Activated CD4-positive, alpha-beta T cell treated with anti-CD3 and anti-CD28 coated beads, Interleukin-2, Interleukin-6, amounts not matched to agents 100 ng/mL and 50 ng/mL, durations not matched to agents 16 hours and 8 hours (primary cell): ENCODE results near the gene CREB5.
A peak's percentile ranks its signal among the peaks of the same experiment; 100 is the strongest.

Experiments used
- DNase-seq: peaks from one replicate; pipeline ENCODE4 v3.0.0-alpha.2; 2020

The CREB5 gene

GRCh38 chr7:28407651-28408050 lies 4.7 kb upstream of the CREB5 start:
- no peak for DNase-seq

GRCh38 chr7:28408105-28408959 lies 4.0 kb upstream of the CREB5 start:
- DNase-seq: no peak

DNA sequence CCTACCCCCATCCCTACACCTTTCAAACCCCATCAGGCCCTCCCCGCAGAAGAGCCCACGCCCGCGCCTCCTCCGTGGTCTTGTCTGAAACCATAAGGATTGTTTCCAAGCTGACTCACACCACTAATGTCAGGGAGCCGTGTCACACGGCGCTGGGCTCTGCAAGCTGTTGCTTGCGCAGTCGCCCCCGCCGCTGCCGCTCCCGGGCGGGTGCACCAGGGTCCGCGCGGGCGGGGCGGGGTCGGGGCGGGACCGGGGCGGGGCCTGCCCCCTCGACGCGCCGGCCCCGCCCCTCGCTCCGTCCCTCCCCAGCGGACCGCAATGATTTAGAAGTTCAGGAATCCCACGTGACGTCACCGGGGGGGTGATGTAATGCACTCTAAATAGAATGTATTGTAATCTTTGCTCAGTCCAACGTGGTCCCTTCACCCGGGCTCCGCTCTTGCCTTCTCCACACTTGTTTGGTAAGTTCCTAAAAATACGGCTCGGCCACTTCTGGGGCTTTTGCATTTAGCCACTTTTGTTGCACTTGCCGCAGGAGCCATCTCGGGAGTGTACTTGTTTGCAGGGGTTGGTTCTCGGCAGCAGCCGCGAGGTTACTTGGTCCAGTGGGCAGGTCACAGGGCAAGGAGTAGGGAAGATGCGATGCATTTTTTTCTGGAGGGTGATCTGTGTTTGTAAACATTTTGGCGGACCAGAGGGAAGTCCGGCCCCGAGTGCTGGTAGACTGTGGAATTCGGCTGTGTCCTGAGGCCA lies 3.2 kb upstream of the CREB5 start:
- peak; percentile 58 for DNase-seq

- DNase-seq: no peak
These were observed 2.3 kb upstream of the CREB5 start for GRCh38 chr7:28409716-28410627.

DNA sequence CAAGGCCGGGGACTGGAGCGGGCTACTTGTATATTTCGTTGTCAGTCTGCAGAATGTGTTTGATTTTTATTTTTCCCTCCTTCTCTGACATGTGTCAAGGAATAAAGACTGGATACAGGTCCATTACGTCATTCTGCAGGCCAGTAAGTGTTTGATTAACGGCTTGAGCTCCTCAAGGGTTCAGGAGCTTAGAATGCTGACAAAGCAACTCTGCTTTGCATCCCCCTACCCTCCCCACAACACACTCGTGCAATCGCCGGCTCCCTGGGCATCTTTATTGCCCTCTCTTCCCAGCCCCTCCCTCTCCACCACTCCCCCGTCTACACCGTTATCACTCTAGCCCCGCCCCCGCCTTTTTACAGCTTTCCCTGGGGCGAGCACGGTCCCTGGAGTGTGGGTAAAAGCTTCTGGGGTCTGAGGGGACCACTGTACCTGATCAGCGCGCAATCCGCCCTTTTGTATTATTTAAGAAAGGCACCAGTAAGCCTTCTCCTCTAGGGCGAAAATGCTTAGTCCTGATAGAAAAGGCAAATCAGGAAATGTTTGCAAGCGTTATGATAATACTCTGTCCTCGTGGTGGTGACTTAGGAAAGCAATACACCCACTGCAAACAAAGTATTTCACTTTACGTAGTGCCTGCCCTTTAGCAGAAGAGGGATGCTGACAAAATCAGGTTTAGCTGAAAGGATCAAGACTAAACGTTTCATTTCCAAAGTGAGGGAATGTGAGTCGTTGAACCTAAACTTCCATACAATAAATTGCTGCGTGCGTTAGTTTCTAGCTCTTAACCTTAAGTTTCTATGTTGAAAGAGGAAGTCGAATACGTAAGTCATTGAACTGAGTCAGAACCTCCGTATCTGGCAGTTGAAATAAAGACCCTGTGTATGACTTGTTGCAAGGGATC lies 1.4 kb upstream of the CREB5 start:
- peak; percentile 3 for DNase-seq

DNA sequence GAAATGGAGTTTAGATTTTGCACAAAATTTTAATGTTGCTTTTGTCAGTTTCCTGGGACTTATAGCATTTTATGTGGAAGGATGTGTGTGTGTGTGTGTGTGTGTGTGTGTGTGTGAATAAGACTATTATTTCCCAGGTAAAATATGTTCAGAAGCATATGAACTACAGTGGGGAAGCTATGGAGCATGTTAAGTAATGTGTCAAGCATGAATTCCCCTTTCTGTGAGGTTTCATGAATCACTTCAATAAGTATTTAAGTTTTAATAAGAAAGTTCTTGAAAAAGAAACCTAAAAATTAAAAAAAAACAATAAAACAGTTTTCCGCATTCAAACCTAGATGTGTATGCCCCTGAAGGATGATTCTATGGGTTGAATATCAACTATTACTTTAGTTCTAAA lies 693 bp downstream of the CREB5 start:
- no peak for DNase-seq

GRCh38 chr7:28414453-28414852 lies 2.1 kb downstream of the CREB5 start:
- no peak for DNase-seq

GRCh38 chr7:28417321-28417940 lies 5.1 kb downstream of the CREB5 start:
- no peak for DNase-seq

DNA sequence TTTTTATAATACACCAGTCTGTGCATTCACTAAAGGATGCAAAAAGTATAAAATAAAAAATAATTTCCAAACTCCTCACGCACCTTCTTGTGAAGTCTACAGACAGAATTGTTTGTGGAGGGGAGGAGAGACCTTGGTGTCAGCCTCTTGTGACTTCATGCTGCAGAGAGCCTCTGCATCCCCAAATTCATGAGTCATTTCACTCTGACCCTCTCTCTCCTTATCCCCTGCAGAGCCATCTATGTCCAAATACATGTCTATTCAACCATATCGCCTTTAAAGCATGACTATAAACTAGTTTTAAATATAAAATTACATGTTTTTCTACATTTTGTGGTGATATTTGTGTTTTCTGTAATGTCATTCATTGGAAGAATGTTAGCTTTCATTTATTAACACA lies 6.0 kb downstream of the CREB5 start:
- no peak for DNase-seq

DNA sequence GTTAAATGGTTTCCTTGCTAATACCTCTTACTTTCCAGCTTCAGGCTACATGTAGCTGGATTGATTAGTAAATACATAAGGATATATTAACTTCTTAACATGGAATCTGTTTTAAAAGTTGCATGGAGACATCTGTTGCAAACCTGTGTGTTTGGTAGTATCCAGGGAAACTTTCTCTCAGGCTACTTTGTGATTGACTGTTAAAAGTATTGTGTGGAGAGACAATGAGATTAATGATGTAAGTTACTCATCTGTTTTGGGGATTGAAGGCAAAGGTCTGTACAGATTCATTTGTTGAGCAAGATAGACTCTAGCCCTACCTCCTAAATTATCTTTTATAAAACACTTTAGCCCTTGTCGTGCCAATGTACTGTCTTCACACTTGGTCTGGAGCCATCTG lies 6.6 kb downstream of the CREB5 start:
- DNase-seq: no peak

- DNase-seq: no peak
These were observed 7.4 kb downstream of the CREB5 start for GRCh38 chr7:28419716-28420115.

DNA sequence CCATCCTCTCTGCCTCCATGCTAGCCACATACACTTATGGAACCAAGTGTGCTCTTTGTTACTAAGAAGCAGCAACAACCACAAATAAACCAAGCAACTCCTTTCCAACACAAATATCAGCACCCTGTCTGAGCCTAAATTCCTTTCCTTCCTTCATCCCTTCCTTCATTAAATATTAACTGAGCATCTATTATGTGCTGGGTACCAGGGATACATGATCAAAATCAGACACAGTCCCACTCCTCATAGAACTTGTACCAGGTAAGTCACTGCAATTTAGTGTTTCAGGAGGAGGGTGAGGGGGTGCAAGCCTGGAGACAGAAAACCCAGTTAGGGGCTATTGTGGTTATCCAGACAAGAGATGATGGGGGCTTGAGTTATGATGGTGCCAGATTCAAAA lies 10.8 kb downstream of the CREB5 start:
- no peak for DNase-seq

DNA sequence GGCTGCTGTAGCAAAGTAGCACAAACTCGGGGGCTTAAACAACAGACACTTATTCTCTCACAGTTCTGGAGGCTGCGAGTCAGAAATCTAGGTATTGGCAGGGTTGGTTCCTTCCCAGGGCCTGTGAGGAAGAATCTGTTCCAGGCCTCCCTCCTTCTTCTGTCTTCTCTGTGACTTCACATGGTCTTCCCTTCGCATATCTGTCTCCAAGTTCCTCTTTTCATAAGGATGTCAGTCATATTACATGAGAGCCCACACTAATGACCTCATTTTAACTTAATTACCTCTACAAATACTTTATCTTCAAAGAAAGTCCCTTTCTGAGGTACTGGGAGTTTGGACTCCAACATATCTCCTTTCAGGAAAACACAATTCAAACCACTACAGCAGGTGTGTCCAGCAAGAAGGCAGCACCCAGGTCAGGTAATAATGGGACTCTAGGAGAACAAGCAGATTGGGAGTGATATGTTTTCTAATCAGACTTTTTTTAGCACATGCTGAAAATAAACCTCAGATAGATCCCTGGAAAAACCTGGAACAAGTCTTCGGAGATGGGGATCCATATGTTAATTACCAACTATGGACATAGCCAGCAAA lies 11.7 kb downstream of the CREB5 start:
- no peak for DNase-seq

DNA sequence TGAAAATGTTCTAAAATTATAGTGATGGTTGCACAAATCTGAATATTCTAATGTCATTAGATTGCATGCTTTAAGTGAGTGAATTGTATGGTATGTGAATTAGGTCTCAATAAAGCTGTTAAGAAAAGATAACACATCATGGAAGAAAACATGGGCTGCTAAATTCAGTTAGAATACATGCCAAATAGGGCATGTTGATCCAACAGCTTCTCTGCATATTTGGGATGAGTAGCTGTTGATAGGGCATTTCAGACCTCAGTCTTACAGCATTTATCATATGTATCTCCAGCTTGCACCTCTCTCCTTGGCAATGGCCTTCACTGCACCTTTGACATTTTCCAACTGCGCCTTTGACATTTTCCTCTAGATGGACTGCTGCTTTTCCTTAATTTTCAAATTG lies 13.2 kb downstream of the CREB5 start:
- DNase-seq: no peak

GRCh38 chr7:28427236-28427635 lies 14.9 kb downstream of the CREB5 start:
- DNase-seq: no peak

DNA sequence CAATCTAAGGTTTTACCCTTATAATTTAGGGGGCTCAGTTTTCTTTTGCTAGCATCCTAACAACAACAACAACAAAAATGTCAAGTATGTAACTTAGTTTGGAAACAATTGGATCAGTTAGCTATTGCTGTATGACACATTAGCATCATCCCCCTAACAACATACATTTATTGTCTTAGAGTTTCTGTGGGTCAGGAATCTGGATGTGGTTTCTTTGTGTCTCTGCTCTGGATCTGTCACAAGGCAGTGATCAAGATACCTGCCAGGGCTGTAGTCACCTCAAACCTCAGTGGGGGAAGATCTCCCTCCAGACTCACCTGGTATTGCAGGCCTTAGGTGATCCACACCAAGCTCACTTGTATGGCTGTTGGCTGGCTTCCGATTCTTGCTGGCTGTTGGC lies 18.3 kb downstream of the CREB5 start:
- no peak for DNase-seq

- DNase-seq: no peak
These were observed 19.8 kb downstream of the CREB5 start for GRCh38 chr7:28432105-28432504.

GRCh38 chr7:28433039-28433438 lies 20.7 kb downstream of the CREB5 start:
- no peak for DNase-seq

- DNase-seq: no peak
These were observed 21.4 kb downstream of the CREB5 start for GRCh38 chr7:28433699-28434219.

GRCh38 chr7:28434510-28434909 lies 22.2 kb downstream of the CREB5 start:
- DNase-seq: no peak

DNA sequence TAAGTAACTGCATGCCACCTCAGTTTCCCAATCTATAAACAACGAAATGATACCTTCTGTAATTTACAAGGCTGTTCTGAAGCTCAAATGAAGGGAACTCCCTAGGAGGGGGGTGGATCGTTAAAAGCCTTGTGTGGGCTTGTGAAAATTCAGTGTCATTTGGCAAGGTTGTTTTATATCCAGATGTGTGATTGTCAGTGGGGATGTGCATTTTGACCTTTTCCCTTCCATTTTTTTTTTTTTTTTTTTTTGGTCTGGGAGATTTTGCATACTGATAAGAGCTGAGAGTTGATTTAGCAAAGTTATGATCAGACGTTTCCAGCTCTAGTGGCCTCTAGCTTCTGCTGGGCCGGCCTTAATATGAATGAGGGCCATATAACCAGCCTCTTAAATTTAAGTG lies 22.8 kb downstream of the CREB5 start:
- DNase-seq: no peak
